Neural progenitor cell (in vitro differentiated cells): ENCODE data around the gene LRRC8B. TPM values are rescaled to one million over a fixed set of nuclear protein-coding genes. Genes with fewer than 3 reads are reported as not detected.

Source experiments
- DNase-seq: peaks from one replicate; pipeline ENCODE4 v3.0.0-alpha.2; 2016; ENCODE audit warnings: low spot score
- H2AFZ ChIP-seq: fragments of 200-600 bp; sonication (generic); replicated peaks from 2 replicates; pipeline ENCODE4 v1.6.1; 2016; ENCODE audit warnings: antibody characterized with exemption
- H3F3A ChIP-seq: fragments of 200-600 bp; sonication (generic); 2 replicates; pipeline ENCODE4 v1.6.1; 2016; ENCODE audit warnings: antibody characterized with exemption, low read depth
- H3K27ac ChIP-seq: fragments of 200-600 bp; sonication (generic); 2 replicates; pipeline ENCODE4 v1.5.1; 2016; ENCODE audit warnings: mild to moderate bottlenecking
- H3K27me3 ChIP-seq: fragments of 200-600 bp; sonication (generic); 2 replicates; pipeline ENCODE4 v1.6.1; 2016; ENCODE audit warnings: mild to moderate bottlenecking, moderate library complexity
- H3K36me3 ChIP-seq: fragments of 200-600 bp; sonication (generic); 2 replicates; pipeline ENCODE4 v1.5.1; 2016
- H3K4me1 ChIP-seq: fragments of 200-600 bp; sonication (generic); 2 replicates; pipeline ENCODE4 v1.6.1; 2016; ENCODE audit warnings: mixed run types
- H3K4me2 ChIP-seq: fragments of 200-600 bp; sonication (generic); 2 replicates; pipeline ENCODE4 v1.6.1; 2016
- H3K4me3 ChIP-seq: fragments of 200-600 bp; sonication (generic); 2 replicates; pipeline ENCODE4 v1.5.1; 2016
- H3K79me2 ChIP-seq: fragments of 200-600 bp; sonication (generic); 2 replicates; pipeline ENCODE4 v1.6.1; 2016; ENCODE audit warnings: low read depth
- H3K9ac ChIP-seq: fragments of 200-600 bp; sonication (generic); 2 replicates; pipeline ENCODE4 v1.6.1; 2016
- H3K9me3 ChIP-seq: fragments of 200-600 bp; sonication (generic); 2 replicates; pipeline ENCODE4 v1.5.1; 2016; ENCODE audit warnings: low read depth
- H4K20me1 ChIP-seq: fragments of 200-600 bp; sonication (generic); 2 replicates; pipeline ENCODE4 v1.6.1; 2016; ENCODE audit warnings: low read depth
- H3K27ac Mint-ChIP-seq: 3 replicates; pipeline ENCODE4 v1.8.0; 2021; ENCODE audit warnings: mixed read lengths
- H3K27me3 Mint-ChIP-seq: 2 replicates; pipeline ENCODE4 v1.8.0; 2022; ENCODE audit warnings: low read depth, mild to moderate bottlenecking, inconsistent platforms, moderate library complexity, mixed read lengths; ENCODE audit not compliant: insufficient read depth
- H3K36me3 Mint-ChIP-seq: 3 replicates; pipeline ENCODE4 v1.8.0; 2021; ENCODE audit warnings: mixed read lengths
- H3K4me1 Mint-ChIP-seq: 3 replicates; pipeline ENCODE4 v1.8.0; 2021; ENCODE audit warnings: mixed read lengths
- H3K4me3 Mint-ChIP-seq: 3 replicates; pipeline ENCODE4 v1.8.0; 2021; ENCODE audit warnings: mild to moderate bottlenecking, moderate library complexity, mixed read lengths
- H3K9me3 Mint-ChIP-seq: 3 replicates; pipeline ENCODE4 v1.8.0; 2020; ENCODE audit warnings: mixed read lengths
- CTCF ChIP-seq: fragments of 200-600 bp; sonication (generic); IDR thresholded peaks from 2 replicates; pipeline ENCODE4 v1.5.1; 2017; ENCODE audit warnings: antibody characterized with exemption, mild to moderate bottlenecking
- EZH2 ChIP-seq: fragments of 200-600 bp; sonication (generic); IDR thresholded peaks from 2 replicates; pipeline ENCODE4 v1.6.1; 2017; ENCODE audit warnings: antibody characterized with exemption, mild to moderate bottlenecking, moderate library complexity
- EZH2phosphoT487 ChIP-seq: fragments of 200-600 bp; sonication (generic); IDR thresholded peaks from 2 replicates; pipeline ENCODE4 v1.6.1; 2017; ENCODE audit warnings: antibody characterized with exemption
- total RNA-seq: library from RNA; depleted of rRNA; stranded (reverse); fragments of >200 nt; gene quantifications from 2 replicates; pipeline ENCODE4 v1.2.3, GENCODE V29; 2015; ENCODE audit warnings: low replicate concordance

LRRC8B gene
- total RNA-seq, 1 donor from 2014 or later = 37.3 TPM

GRCh38 chr1:89584781-89585180 is 60.2 kb downstream of the LRRC8B start:
- Histone ChIP-seq H3K4me1 (peaks cover 8% of the 10 kb centered on the region), H3K27me3 (no peaks in the 10 kb centered on the region), H3K27ac (no peak overlapping the region), H3K36me3 (peaks cover 13% of the 10 kb centered on the region), H3K79me2 (peaks cover 50% of the 10 kb centered on the region), H4K20me1 (peaks cover 25% of the 10 kb centered on the region), H3K4me2 (no peak overlapping the region), H3F3A (no peaks in the 10 kb centered on the region), H3K9me3 (no peaks in the 10 kb centered on the region), H2AFZ (no peak overlapping the region), H3K4me3 (no peak overlapping the region), H3K9ac (no peak overlapping the region)
- peaks cover 48% of the 10 kb centered on the region for H3K36me3 Mint-ChIP-seq
- H3K27ac Mint-ChIP-seq = no peak overlapping the region
- TF ChIP-seq CTCF (no peak), EZH2 (no peak), EZH2phosphoT487 (no peak)
- no peaks in the 10 kb centered on the region for H3K27me3 Mint-ChIP-seq
- no peak for DNase-seq
- H3K4me3 Mint-ChIP-seq = no peak overlapping the region
- H3K9me3 Mint-ChIP-seq = no peaks in the 10 kb centered on the region
- H3K4me1 Mint-ChIP-seq = peaks cover 18% of the 10 kb centered on the region

GRCh38 chr1:89587729-89588161 is 63.1 kb downstream of the LRRC8B start:
- H3K4me1 Mint-ChIP-seq = peaks cover 15% of the 10 kb centered on the region
- H3K27me3 Mint-ChIP-seq = no peaks in the 10 kb centered on the region
- Histone ChIP-seq H3K9ac (no peak overlapping the region), H3F3A (no peaks in the 10 kb centered on the region), H3K27me3 (no peaks in the 10 kb centered on the region), H2AFZ (no peak overlapping the region), H4K20me1 (peaks cover 27% of the 10 kb centered on the region), H3K27ac (no peak overlapping the region), H3K79me2 (peaks cover 72% of the 10 kb centered on the region), H3K4me1 (peaks cover 22% of the 10 kb centered on the region), H3K4me3 (no peak overlapping the region), H3K36me3 (peaks cover 5% of the 10 kb centered on the region), H3K9me3 (no peaks in the 10 kb centered on the region), H3K4me2 (no peak overlapping the region)
- H3K36me3 Mint-ChIP-seq = peaks cover 25% of the 10 kb centered on the region
- H3K27ac Mint-ChIP-seq = no peak overlapping the region
- no peak for DNase-seq
- no peak overlapping the region for H3K4me3 Mint-ChIP-seq
- TF ChIP-seq EZH2phosphoT487 = no peak
- TF ChIP-seq CTCF = no peak
- no peak for TF ChIP-seq EZH2
- no peaks in the 10 kb centered on the region for H3K9me3 Mint-ChIP-seq

GRCh38 chr1:89588480-89588879 is 63.9 kb downstream of the LRRC8B start:
- Mint-ChIP-seq H3K36me3 (peaks cover 22% of the 10 kb centered on the region), H3K4me1 (peaks cover 15% of the 10 kb centered on the region), H3K4me3 (no peak overlapping the region), H3K9me3 (no peaks in the 10 kb centered on the region), H3K27ac (no peak overlapping the region), H3K27me3 (peaks cover under 1% of the 10 kb centered on the region)
- Histone ChIP-seq H3K4me2 (no peak overlapping the region), H3F3A (no peaks in the 10 kb centered on the region), H3K4me3 (no peak overlapping the region), H4K20me1 (peaks cover 27% of the 10 kb centered on the region), H3K9ac (no peak overlapping the region), H3K79me2 (peaks cover 72% of the 10 kb centered on the region), H3K27ac (no peak overlapping the region), H3K27me3 (no peaks in the 10 kb centered on the region), H3K36me3 (peaks cover 5% of the 10 kb centered on the region), H3K9me3 (no peaks in the 10 kb centered on the region), H3K4me1 (peaks cover 22% of the 10 kb centered on the region), H2AFZ (no peak overlapping the region)
- TF ChIP-seq CTCF (no peak), EZH2phosphoT487 (no peak), EZH2 (no peak)
- no peak for DNase-seq
